GM23248 (cell line): Measurements from ENCODE around the gene MLLT10. TPM values are rescaled to one million over a fixed set of nuclear protein-coding genes. Genes with fewer than 3 reads are reported as not detected.

Experiments used
- DNase-seq: peaks from one replicate; pipeline ENCODE4 v3.0.0-alpha.2; 2015
- H2AFZ ChIP-seq: fragments of 200-600 bp; sonication (generic); 2 replicates; pipeline ENCODE4 v1.6.1; 2016; ENCODE audit warnings: antibody characterized with exemption
- H3F3A ChIP-seq: fragments of 200-600 bp; sonication (generic); 2 replicates; pipeline ENCODE4 v1.6.1; 2016; ENCODE audit warnings: mild to moderate bottlenecking, antibody characterized with exemption, mixed run types; ENCODE audit not compliant: insufficient read depth
- H3K27ac ChIP-seq: fragments of 200-600 bp; sonication (generic); 2 replicates; pipeline ENCODE4 v1.5.1; 2016; ENCODE audit warnings: mild to moderate bottlenecking
- H3K27me3 ChIP-seq: fragments of 200-600 bp; sonication (generic); replicated peaks from 2 replicates; pipeline ENCODE4 v1.6.1; 2016; ENCODE audit warnings: mild to moderate bottlenecking; ENCODE audit not compliant: insufficient read depth
- H3K36me3 ChIP-seq: fragments of 200-600 bp; sonication (generic); 2 replicates; pipeline ENCODE4 v1.6.1; 2016; ENCODE audit warnings: low read depth, mild to moderate bottlenecking
- H3K4me1 ChIP-seq: fragments of 200-600 bp; sonication (generic); 2 replicates; pipeline ENCODE4 v1.6.1; 2016; ENCODE audit warnings: mild to moderate bottlenecking; ENCODE audit not compliant: insufficient read depth
- H3K4me2 ChIP-seq: fragments of 200-600 bp; sonication (generic); one replicate; pipeline ENCODE4 v1.6.1; 2016; ENCODE audit warnings: mild to moderate bottlenecking; ENCODE audit not compliant: unreplicated experiment
- H3K4me3 ChIP-seq: fragments of 200-600 bp; sonication (generic); 2 replicates; pipeline ENCODE4 v1.5.1; 2016; ENCODE audit warnings: mild to moderate bottlenecking
- H3K79me2 ChIP-seq: fragments of 200-600 bp; sonication (generic); 2 replicates; pipeline ENCODE4 v1.6.1; 2016; ENCODE audit warnings: mild to moderate bottlenecking; ENCODE audit not compliant: insufficient read depth
- H3K9ac ChIP-seq: fragments of 200-600 bp; sonication (generic); 2 replicates; pipeline ENCODE4 v1.6.1; 2016; ENCODE audit warnings: mild to moderate bottlenecking
- H3K9me2 ChIP-seq: fragments of 200-600 bp; sonication (generic); 2 replicates; pipeline ENCODE4 v1.6.1; 2016; ENCODE audit warnings: mixed run types, mild to moderate bottlenecking, moderate library complexity; ENCODE audit not compliant: insufficient read depth
- H3K9me3 ChIP-seq: fragments of 200-600 bp; sonication (generic); one replicate; pipeline ENCODE4 v1.6.1; 2017; ENCODE audit warnings: low read depth
- H4K20me1 ChIP-seq: fragments of 200-600 bp; sonication (generic); 2 replicates; pipeline ENCODE4 v1.6.0; 2016; ENCODE audit not compliant: insufficient read depth
- EZH2 ChIP-seq: fragments of 200-600 bp; sonication (generic); IDR thresholded peaks from 2 replicates; pipeline ENCODE4 v1.6.1; 2018; ENCODE audit warnings: antibody characterized with exemption, mild to moderate bottlenecking; ENCODE audit not compliant: insufficient read depth, poor library complexity, severe bottlenecking
- EZH2phosphoT487 ChIP-seq: fragments of 200-600 bp; sonication (generic); IDR thresholded peaks from 2 replicates; pipeline ENCODE4 v1.6.1; 2018; ENCODE audit warnings: antibody characterized with exemption, moderate library complexity, mild to moderate bottlenecking, low read depth; ENCODE audit not compliant: insufficient read depth
- WGBS, 2 experiments: methylation state at CpG; one replicate each; pipeline ENCODE4 v1.1.6; 2015 to 2017; ENCODE audit warnings: low lambda C conversion rate in 2 of 2, low coverage in 1 of 2; ENCODE audit errors: missing lambda C conversion rate in 2 of 2; 5-methylcytosine and 5-hydroxymethylcytosine counted together
- in situ Hi-C: fragments of 300-500 bp; cut with MboI; formaldehyde crosslinking; loops from 2 replicates; pipeline ENCODE4 v1.15.0; 2020
- polyA plus RNA-seq: library from polyadenylated mRNA; unstranded; fragments of >200 nt; fragmentation: Nextera tagmentation; extraction: Ambion mirVana; gene quantifications from 2 replicates; pipeline ENCODE4 v1.2.1, GENCODE V29; 2016
- total RNA-seq: library from RNA; depleted of rRNA; stranded (reverse); fragments of >200 nt; shearing (Covaris generic); gene quantifications from 2 replicates; pipeline ENCODE4 v1.2.3, GENCODE V29; 2014

Gene MLLT10
- total and polyA plus RNA-seq, 2 experiments from 2014 or later = 8.9 to 19.8 TPM

GRCh38 chr10:21733710-21734109, 199.7 kb downstream of the MLLT10 start:
- DNase-seq = peak; percentile 15

GRCh38 chr10:21737106-21737505, 203.1 kb downstream of the MLLT10 start:
- no peak overlapping the region for H2AFZ ChIP-seq
- no peak for TF ChIP-seq EZH2phosphoT487
- no peak for TF ChIP-seq EZH2
- no peak overlapping the region for H3K4me3 ChIP-seq
- no peaks in the 10 kb centered on the region for H3K9me2 ChIP-seq
- H4K20me1 ChIP-seq = no peaks in the 10 kb centered on the region
- no peak overlapping the region for H3K4me2 ChIP-seq
- 88% methylated on average over 4 of the region's 4 CpGs for WGBS, 2 experiments
- H3K9ac ChIP-seq = no peak overlapping the region
- in situ Hi-C loops = loop anchor here (25.0 kb wide), 1 partner anchor 450 kb away; no protein-coding TSS in a partner anchor
- no peak for DNase-seq
- H3K4me1 ChIP-seq = peaks cover 6% of the 10 kb centered on the region; the same call in 1 of the 2 replicates
- no peak overlapping the region for H3K27ac ChIP-seq
- no peaks in the 10 kb centered on the region for H3K27me3 ChIP-seq
- peaks cover 57% of the 10 kb centered on the region for H3K36me3 ChIP-seq
- H3K9me3 ChIP-seq = no peaks in the 10 kb centered on the region
- peaks cover 9% of the 10 kb centered on the region; the same call in 1 of the 2 replicates for H3K79me2 ChIP-seq
- peaks cover 32% of the 10 kb centered on the region; the same call in 1 of the 2 replicates for H3F3A ChIP-seq

More at GRCh38 chr10:21733710-21734109, 199.7 kb downstream of the MLLT10 start:
- Histone ChIP-seq H3K4me2 (no peak overlapping the region), H3K9ac (no peak overlapping the region), H3F3A (0 out of 2 replicates have a peak, but pooled peaks cover 6% of the 10 kb centered on the region), H2AFZ (no peak overlapping the region), H3K36me3 (peaks cover 38% of the 10 kb centered on the region), H3K79me2 (peaks cover 15% of the 10 kb centered on the region), H3K27me3 (no peaks in the 10 kb centered on the region), H3K4me1 (peaks cover 6% of the 10 kb centered on the region; the same call in 1 of the 2 replicates), H3K4me3 (no peak overlapping the region), H4K20me1 (no peaks in the 10 kb centered on the region), H3K9me2 (no peaks in the 10 kb centered on the region), H3K27ac (no peak overlapping the region), H3K9me3 (no peaks in the 10 kb centered on the region)
- in situ Hi-C loops = loop anchor here (25.0 kb wide), 1 partner anchor 446 kb away; no protein-coding TSS in a partner anchor
- TF ChIP-seq EZH2 = no peak
- no peak for TF ChIP-seq EZH2phosphoT487
- 70 to 72% methylated on average over 6 of the region's 6 CpGs for WGBS, 2 experiments

GRCh38 chr10:21740989-21741388, 207.0 kb downstream of the MLLT10 start:
- no peak overlapping the region for H3K27ac ChIP-seq
- H3K4me2 ChIP-seq = no peak overlapping the region
- 94 to 96% methylated on average over 4 of the region's 4 CpGs for WGBS, 2 experiments
- TF ChIP-seq EZH2phosphoT487 (no peak), EZH2 (no peak)
- H3K36me3 ChIP-seq = peaks cover 48% of the 10 kb centered on the region
- in situ Hi-C loops = loop anchor here (25.0 kb wide), 1 partner anchor 454 kb away; no protein-coding TSS in a partner anchor
- no peaks in the 10 kb centered on the region for H3K27me3 ChIP-seq
- no peak overlapping the region for H3K4me3 ChIP-seq
- H2AFZ ChIP-seq = no peak overlapping the region
- H3K4me1 ChIP-seq = no peaks in the 10 kb centered on the region
- no peak overlapping the region for H3K9ac ChIP-seq
- H3F3A ChIP-seq = peaks cover 31% of the 10 kb centered on the region; the same call in 1 of the 2 replicates
- no peaks in the 10 kb centered on the region for H3K9me2 ChIP-seq
- H4K20me1 ChIP-seq = no peaks in the 10 kb centered on the region
- no peak for DNase-seq
- peaks cover 9% of the 10 kb centered on the region; the same call in 1 of the 2 replicates for H3K79me2 ChIP-seq
- H3K9me3 ChIP-seq = no peaks in the 10 kb centered on the region

GRCh38 chr10:21742740-21743412, 208.8 kb downstream of the MLLT10 start:
- Histone ChIP-seq H3K9me3 (no peaks in the 10 kb centered on the region), H3K4me1 (no peaks in the 10 kb centered on the region), H3K4me3 (no peak overlapping the region), H3K9me2 (no peaks in the 10 kb centered on the region), H3K4me2 (no peak overlapping the region), H3K9ac (no peak overlapping the region), H3K36me3 (peaks cover 48% of the 10 kb centered on the region), H3F3A (peaks cover 31% of the 10 kb centered on the region; the same call in 1 of the 2 replicates), H3K27me3 (no peaks in the 10 kb centered on the region), H2AFZ (no peak overlapping the region), H3K79me2 (no peaks in the 10 kb centered on the region), H3K27ac (no peak overlapping the region), H4K20me1 (no peaks in the 10 kb centered on the region)
- TF ChIP-seq EZH2phosphoT487 = no peak
- TF ChIP-seq EZH2 = no peak
- 92 to 96% methylated on average over 5 of the region's 5 CpGs for WGBS, 2 experiments
- in situ Hi-C loops = loop anchor here (25.0 kb wide), 1 partner anchor 456 kb away; no protein-coding TSS in a partner anchor
- DNase-seq = no peak
